ENCODE results near the gene ARID1B.

Gene ARID1B

DNA sequence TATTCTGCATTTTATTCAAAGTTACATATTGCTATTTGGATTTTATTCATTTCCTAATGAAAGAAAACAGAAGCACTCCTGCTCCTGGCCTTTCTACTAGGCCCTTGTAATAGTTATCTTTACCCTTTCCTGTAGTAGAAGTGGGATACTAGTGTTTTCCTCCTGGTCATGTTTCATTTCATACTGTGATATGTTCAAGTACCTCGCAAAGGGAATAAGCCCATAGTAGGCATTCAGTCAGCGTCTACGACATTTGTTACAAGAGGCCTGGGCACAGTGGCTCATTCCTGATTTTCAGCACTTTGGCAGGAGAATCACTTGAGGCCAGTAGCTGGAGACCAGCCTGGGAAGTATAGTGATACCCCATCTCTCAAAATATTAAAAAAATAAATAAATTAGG, 154.1 kb downstream of the ARID1B start:
- POLR2A ChIA-PET: interaction anchor here (0.6 kb wide), 1 partner anchor 16 kb away, joined by 3 read pairs; no protein-coding TSS in a partner anchor
- Histone ChIP-seq H3K36me3 (ENCODE audit: control insufficient read depth in 2 of 2, insufficient read depth in 1 of 2, low read length in 2 of 2) (no peaks in the 10 kb centered on the region; a peak in 1 of 3 replicates), H3K4me3 (ENCODE audit: low read depth, low read length) (no peak overlapping the region), H3K4me1 (ENCODE audit: control insufficient read depth, insufficient read depth, low read length) (peaks cover 24% of the 10 kb centered on the region), H3K9me3 (ENCODE audit: control insufficient read depth, insufficient read depth, low read depth, low read length) (no peaks in the 10 kb centered on the region), H3K27ac (ENCODE audit: extremely low read depth, low read depth, low read length) (no peak overlapping the region)
- TF ChIP-seq BCL11A (tag by site-specific recombination; IDR thresholded peaks at IDR 0.05; ENCODE audit: low read depth) (no peak), KLF1 (tag by site-specific recombination; IDR thresholded peaks at IDR 0.05) (no peak), ZNF704 (tag by site-specific recombination; IDR thresholded peaks at IDR 0.05) (no peak), ZNF202 (tag by site-specific recombination; IDR thresholded peaks at IDR 0.05; ENCODE audit: borderline replicate concordance) (no peak), ZNF768 (tag by site-specific recombination; IDR thresholded peaks at IDR 0.05) (no peak), OVOL3 (tag by site-specific recombination; IDR thresholded peaks at IDR 0.05) (no peak), ZNF10 (tag by site-specific recombination; IDR thresholded peaks at IDR 0.05) (no peak), ZNF398 (tag by site-specific recombination; IDR thresholded peaks at IDR 0.05) (no peak), SCRT2 (tag by site-specific recombination; IDR thresholded peaks at IDR 0.05) (no peak)
- TF ChIP-seq, protein P1, sequence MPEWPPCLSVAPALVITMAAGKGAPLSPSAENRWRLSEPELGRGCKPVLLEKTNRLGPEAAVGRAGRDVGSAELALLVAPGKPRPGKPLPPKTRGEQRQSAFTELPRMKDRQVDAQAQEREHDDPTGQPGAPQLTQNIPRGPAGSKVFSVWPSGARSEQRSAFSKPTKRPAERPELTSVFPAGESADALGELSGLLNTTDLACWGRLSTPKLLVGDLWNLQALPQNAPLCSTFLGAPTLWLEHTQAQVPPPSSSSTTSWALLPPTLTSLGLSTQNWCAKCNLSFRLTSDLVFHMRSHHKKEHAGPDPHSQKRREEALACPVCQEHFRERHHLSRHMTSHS (tag by site-specific recombination; IDR thresholded peaks at IDR 0.05): no peak
- CTCF ChIA-PET: interaction anchor here (0.6 to 2.1 kb wide), 4 partner anchors 12 to 752 kb away, joined by 3 to 17 read pairs (median 4); no protein-coding TSS in a partner anchor

DNA sequence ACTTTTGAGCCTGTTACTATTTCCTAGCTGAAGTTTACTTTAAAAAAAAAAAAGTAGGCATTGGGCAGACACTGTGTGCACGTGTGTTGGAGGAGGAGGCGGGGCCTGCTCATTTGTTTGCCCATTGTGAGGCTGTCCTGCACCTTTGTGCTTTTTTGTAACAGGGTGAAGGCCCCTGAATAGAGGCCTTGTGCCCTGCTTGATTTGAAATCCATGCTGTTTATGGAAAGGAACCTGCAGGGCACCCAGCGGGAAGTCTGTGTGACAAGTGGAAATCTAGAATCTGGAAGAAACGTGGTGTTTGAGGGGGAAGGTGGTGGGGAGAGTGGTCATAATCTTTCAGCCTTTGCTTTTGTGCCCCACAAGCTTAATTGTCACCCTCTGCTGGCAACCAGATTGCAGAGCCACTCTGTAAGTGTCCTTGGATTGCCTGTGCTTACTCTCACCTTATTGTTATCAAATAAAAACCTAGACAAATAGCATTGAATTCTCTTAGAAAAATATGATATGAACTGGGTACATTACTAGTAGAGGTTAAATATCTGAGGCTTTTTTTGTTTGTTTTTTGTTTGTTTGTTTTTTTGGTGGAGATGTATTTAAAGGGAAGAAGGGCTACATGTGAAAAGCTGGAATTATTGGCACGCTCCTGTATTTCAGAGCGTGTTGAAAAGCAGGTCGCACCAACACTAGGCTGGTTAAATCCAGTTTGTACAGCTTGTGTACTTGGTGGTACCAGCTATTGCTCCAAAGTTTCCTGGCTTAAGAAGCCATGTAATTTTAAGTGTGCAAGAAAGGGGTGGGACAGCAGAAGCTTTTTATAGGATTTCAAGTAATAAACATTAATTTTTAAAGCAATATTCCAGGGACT, 156.3 kb downstream of the ARID1B start:
- H3K27ac ChIP-seq (ENCODE audit: extremely low read depth, low read depth, low read length): no peak overlapping the region; the same call in 1 of the 2 replicates
- TF ChIP-seq ZNF785 (tag by site-specific recombination; IDR thresholded peaks at IDR 0.05) (no peak), IKZF3 (tag by site-specific recombination; IDR thresholded peaks at IDR 0.05) (0 out of 2 replicates have a peak, but pooled peaks have one; percentile 11), ZNF398 (tag by site-specific recombination; IDR thresholded peaks at IDR 0.05) (peak; percentile 86), ZNF555 (tag by site-specific recombination; conservative IDR thresholded peaks at IDR 0.05) (no peak), ZNF404 (tag by site-specific recombination; IDR thresholded peaks at IDR 0.05) (no peak), HOXA7 (CRISPR knock-in tag; IDR thresholded peaks at IDR 0.05; ENCODE audit: borderline replicate concordance) (no peak), ZNF473 (tag by site-specific recombination; IDR thresholded peaks at IDR 0.05) (no peak), GLI4 (tag by site-specific recombination; IDR thresholded peaks at IDR 0.05) (no peak), ZNF521 (tag by site-specific recombination; IDR thresholded peaks at IDR 0.05) (no peak), ZNF121 (tag by site-specific recombination; IDR thresholded peaks at IDR 0.05) (no peak), ZNF221 (tag by site-specific recombination; IDR thresholded peaks at IDR 0.05; ENCODE audit: borderline replicate concordance) (no peak)
- TF ChIP-seq, protein P2, sequence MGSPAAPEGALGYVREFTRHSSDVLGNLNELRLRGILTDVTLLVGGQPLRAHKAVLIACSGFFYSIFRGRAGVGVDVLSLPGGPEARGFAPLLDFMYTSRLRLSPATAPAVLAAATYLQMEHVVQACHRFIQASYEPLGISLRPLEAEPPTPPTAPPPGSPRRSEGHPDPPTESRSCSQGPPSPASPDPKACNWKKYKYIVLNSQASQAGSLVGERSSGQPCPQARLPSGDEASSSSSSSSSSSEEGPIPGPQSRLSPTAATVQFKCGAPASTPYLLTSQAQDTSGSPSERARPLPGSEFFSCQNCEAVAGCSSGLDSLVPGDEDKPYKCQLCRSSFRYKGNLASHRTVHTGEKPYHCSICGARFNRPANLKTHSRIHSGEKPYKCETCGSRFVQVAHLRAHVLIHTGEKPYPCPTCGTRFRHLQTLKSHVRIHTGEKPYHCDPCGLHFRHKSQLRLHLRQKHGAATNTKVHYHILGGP (tag by site-specific recombination; IDR thresholded peaks at IDR 0.05): no peak
- TF ChIP-seq, protein P3, sequence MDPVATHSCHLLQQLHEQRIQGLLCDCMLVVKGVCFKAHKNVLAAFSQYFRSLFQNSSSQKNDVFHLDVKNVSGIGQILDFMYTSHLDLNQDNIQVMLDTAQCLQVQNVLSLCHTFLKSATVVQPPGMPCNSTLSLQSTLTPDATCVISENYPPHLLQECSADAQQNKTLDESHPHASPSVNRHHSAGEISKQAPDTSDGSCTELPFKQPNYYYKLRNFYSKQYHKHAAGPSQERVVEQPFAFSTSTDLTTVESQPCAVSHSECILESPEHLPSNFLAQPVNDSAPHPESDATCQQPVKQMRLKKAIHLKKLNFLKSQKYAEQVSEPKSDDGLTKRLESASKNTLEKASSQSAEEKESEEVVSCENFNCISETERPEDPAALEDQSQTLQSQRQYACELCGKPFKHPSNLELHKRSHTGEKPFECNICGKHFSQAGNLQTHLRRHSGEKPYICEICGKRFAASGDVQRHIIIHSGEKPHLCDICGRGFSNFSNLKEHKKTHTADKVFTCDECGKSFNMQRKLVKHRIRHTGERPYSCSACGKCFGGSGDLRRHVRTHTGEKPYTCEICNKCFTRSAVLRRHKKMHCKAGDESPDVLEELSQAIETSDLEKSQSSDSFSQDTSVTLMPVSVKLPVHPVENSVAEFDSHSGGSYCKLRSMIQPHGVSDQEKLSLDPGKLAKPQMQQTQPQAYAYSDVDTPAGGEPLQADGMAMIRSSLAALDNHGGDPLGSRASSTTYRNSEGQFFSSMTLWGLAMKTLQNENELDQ (tag by site-specific recombination; IDR thresholded peaks at IDR 0.05; ENCODE audit: low read depth): no peak

More for the DNA sequence above, 156.3 kb downstream of the ARID1B start:
- ChIA-PET CTCF (interaction anchor here (0.6 to 2.1 kb wide), 9 partner anchors 9 to 86 kb away, joined by 3 to 17 read pairs (median 4); no protein-coding TSS in a partner anchor), POLR2A (interaction anchor here (1.1 to 1.5 kb wide), 2 partner anchors 18 to 153 kb away, joined by 3 to 4 read pairs; no protein-coding TSS in a partner anchor)
- Histone ChIP-seq H3K9me3 (ENCODE audit: control insufficient read depth, insufficient read depth, low read depth, low read length) (no peaks in the 10 kb centered on the region), H3K4me3 (ENCODE audit: low read depth, low read length) (no peak overlapping the region), H3K36me3 (ENCODE audit: control insufficient read depth in 2 of 2, insufficient read depth in 1 of 2, low read length in 2 of 2) (no peaks in the 10 kb centered on the region; a peak in 1 of 3 replicates), H3K4me1 (ENCODE audit: control insufficient read depth, insufficient read depth, low read length) (peaks cover 34% of the 10 kb centered on the region)

All from HEK293 (cell line).